ENCODE results near the gene SMYD3. TPM values are rescaled to one million over a fixed set of nuclear protein-coding genes. Genes with fewer than 3 reads are reported as not detected.

Gene SMYD3
- total and polyA plus RNA-seq, 2 donors (not counting 3 experiments of a cell fraction or from before 2014, with no cell fraction given), result 16.0 to 32.1 TPM

GRCh38 chr1:245700631-245701030, 806.4 kb downstream of the SMYD3 start:
- Histone ChIP-seq H3K79me2 (ENCODE audit: control insufficient read depth, insufficient read depth, low read length) (no peaks in the 10 kb centered on the region), H4K20me1 (replicated peaks; ENCODE audit: control insufficient read depth, extremely low read depth, insufficient read depth, low read length) (no peaks in the 10 kb centered on the region), H2AFZ (ENCODE audit: low read depth, low read length) (no peak overlapping the region), H3K9ac (replicated peaks; ENCODE audit: extremely low read depth, insufficient read depth, low read length) (no peak overlapping the region), H3K4me2 (ENCODE audit: insufficient read depth, low read length) (no peak overlapping the region), H3K9me3 (replicated peaks; ENCODE audit: control insufficient read depth, insufficient read depth, low read length) (no peaks in the 10 kb centered on the region), H3K4me1 (ENCODE audit: control insufficient read depth, extremely low read depth, insufficient read depth, low read length) (no peaks in the 10 kb centered on the region), H3K27ac (ENCODE audit: insufficient read depth, low read depth, low read length) (no peak overlapping the region), H3K36me3 (ENCODE audit: control insufficient read depth in 2 of 2, extremely low read depth in 1 of 2, insufficient read depth in 2 of 2, low read length in 2 of 2) (no peaks in the 10 kb centered on the region), H3K27me3 (ENCODE audit: control insufficient read depth in 2 of 2, insufficient read depth in 2 of 2, low read length in 2 of 2) (no peaks in the 10 kb centered on the region), H3K9me1 (replicated peaks; ENCODE audit: control insufficient read depth, extremely low read depth, insufficient read depth, low read length) (no peaks in the 10 kb centered on the region), H3K4me3 (replicated peaks in 1 of 3; ENCODE audit: insufficient read depth in 1 of 3, low read depth in 1 of 3, low read length in 3 of 3) (no peak overlapping the region)
- CTCF ChIA-PET, result no interaction called here
- dilution Hi-C loops (cut with MboI; ENCODE audit: extremely low pct_ligation_motif_present, low sequenced_read_pairs) (no loop called here), intact Hi-C loops (cut with micrococcal nuclease) (no loop called here)
- POLR2A ChIA-PET, result no interaction called here
- TF ChIP-seq JUN (IDR thresholded peaks at IDR 0.05; ENCODE audit: borderline replicate concordance, insufficient read depth, insufficient read length, low read depth), result no peak
- no peak for TF ChIP-seq EZH2 (IDR thresholded peaks at IDR 0.05; ENCODE audit: borderline replicate concordance, low read depth, low read length, severe bottlenecking)
- no peak for TF ChIP-seq FOS (IDR thresholded peaks at IDR 0.05; ENCODE audit: borderline replicate concordance, insufficient read depth, low read length)
- TF ChIP-seq CTCF (IDR thresholded peaks at IDR 0.05; ENCODE audit: extremely low read depth in 1 of 2, insufficient read depth in 1 of 2, low read depth in 1 of 2, low read length in 2 of 2), result no peak
- TF ChIP-seq MYC (IDR thresholded peaks at IDR 0.05; ENCODE audit: low read depth, low read length), result no peak
- TF ChIP-seq POLR2A (IDR thresholded peaks at IDR 0.05; ENCODE audit: low read depth, low read length), result no peak
- TF ChIP-seq POLR2AphosphoS5 (IDR thresholded peaks at IDR 0.05; ENCODE audit: insufficient read depth, low read depth, low read length), result no peak
- no peak for TF ChIP-seq GATA2 (IDR thresholded peaks at IDR 0.05; ENCODE audit: insufficient read depth, insufficient read length, low read depth, low read length)
- no peak for TF ChIP-seq MAX (IDR thresholded peaks at IDR 0.05; ENCODE audit: insufficient read depth, insufficient read length)
- BruUV-seq (replicated peaks), result no TSS peak
- FAIRE-seq (no peak), DNase-seq (ENCODE audit: low read depth, low spot score) (no peak)

Small RNA genes lying within 50 kb of the gene (small RNA-seq; reads per million reads assigned to genes)
- not detected for gene AL356583.2 (ENCODE audit: insufficient read depth, insufficient read length, low read depth, low replicate concordance)
- gene RF00019 (ENCODE audit: insufficient read depth, insufficient read length, low read depth, low replicate concordance), result not detected
- not detected for gene RNU6-1283P (ENCODE audit: insufficient read depth, insufficient read length, low read depth, low replicate concordance)

Other genes starting within 250 kb of the SMYD3 start
- 14.3 and 14.8 TPM in 2 replicates for gene TFB2M, start 59.0 kb upstream of the SMYD3 start, total RNA-seq
- gene TFB2M, start 59.0 kb upstream of the SMYD3 start, polyA plus RNA-seq, result 5.8 and 8.4 TPM in 2 replicates
- gene CNST, start 59.2 kb upstream of the SMYD3 start, total RNA-seq, result 18.1 and 21.5 TPM in 2 replicates
- gene CNST, start 59.2 kb upstream of the SMYD3 start, polyA plus RNA-seq, result 4.4 and 6.3 TPM in 2 replicates
- gene SCCPDH, start 217.1 kb upstream of the SMYD3 start, total RNA-seq, result 33.8 and 37.5 TPM in 2 replicates
- 19.3 and 24.4 TPM in 2 replicates for gene SCCPDH, start 217.1 kb upstream of the SMYD3 start, polyA plus RNA-seq